CD4-positive, alpha-beta T cell treated with Interleukin-6 at 100 ng/mL for 8 hours (primary cell): ENCODE results near the gene ZFYVE21.

Experiments used
- DNase-seq: peaks from one replicate; pipeline ENCODE4 v3.0.0-alpha.2; 2020; ENCODE audit warnings: mixed read lengths, low spot score

Gene ZFYVE21

DNA sequence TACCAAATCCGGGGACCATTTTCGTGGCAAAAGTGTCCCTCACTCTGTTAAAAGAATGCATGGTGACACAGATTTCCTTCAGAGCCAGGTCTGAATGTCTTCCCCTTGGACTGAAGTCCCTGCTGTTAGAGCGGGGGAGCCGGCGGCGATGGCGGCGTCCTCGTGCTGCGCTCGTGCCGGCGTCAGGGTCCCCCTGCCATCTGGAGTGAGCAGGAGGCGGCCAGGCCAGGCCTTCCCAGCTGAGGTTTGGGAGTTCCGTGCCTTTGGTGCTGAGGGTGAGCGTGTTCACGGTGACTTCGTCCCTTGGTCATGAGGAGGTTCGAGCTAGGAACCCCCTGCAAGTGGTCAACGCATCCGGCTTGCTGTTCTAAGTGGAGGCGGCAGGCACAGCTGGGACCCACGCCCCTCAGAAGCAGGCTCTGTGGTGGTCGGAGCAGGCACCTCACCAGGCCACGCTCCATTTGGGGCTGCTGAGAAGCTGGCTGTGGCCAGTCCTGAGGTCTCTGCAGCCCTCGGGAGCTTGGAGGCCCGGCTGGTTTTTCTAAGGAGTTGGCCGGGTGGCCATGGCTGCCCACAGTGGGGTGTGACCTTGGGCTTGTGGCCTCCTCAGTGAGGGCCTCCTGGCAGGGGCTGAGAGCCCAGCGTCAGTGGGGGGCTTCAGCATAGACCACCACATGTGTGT, 9.5 kb downstream of the ZFYVE21 start:
- no peak for DNase-seq

DNA sequence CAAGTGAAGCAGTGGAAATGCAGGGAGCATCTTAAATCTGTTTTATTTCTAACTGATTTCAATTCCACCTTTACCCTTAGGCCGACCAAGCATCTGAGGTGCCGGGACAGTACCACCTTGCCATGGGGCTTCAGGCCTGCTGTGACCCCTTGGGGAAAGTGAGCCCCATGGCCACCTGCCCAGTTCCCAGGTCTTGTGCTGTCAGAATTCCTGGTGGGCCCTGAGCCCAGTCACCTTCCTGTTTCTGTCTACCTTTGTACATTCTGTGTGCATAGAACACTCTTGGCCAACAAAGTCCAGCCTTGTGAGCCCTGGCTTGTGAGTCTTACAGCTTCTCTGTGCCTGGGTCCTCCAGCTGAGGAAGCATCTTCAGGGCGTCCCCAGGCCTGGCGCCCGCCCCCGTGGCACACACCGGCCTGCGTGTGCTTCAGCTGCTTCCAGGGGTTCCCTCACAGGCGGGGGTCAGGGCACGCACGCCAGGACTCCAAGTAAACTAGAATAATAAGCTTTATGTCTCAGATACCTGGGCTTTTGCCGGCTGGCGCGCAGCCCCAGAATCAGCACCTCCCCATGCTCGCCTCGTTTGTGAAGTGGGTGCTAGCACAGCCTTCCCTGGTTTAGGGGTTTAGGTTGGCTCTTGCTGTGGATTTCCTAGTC, 10.3 kb downstream of the ZFYVE21 start:
- no peak for DNase-seq

DNA sequence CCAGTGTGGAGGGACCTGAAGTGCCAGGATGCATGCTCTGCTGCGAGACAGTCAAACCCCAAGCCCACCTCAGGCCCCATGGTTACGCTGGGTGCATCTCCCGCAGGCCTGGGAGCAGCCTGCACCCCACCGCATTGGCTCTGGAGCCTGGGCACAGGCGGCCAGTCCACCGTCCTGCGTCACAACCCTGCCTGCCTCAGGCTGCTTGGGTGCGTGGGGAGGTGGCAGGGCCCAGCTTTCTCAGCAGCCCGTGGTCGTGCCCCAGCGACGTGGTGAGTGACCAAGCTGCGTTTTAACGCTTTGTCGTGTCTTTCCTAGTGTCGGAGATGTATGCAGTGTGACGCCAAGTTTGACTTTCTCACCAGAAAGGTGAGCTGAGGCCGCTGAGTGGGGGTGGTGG, 10.9 kb downstream of the ZFYVE21 start:
- DNase-seq = no peak

DNA sequence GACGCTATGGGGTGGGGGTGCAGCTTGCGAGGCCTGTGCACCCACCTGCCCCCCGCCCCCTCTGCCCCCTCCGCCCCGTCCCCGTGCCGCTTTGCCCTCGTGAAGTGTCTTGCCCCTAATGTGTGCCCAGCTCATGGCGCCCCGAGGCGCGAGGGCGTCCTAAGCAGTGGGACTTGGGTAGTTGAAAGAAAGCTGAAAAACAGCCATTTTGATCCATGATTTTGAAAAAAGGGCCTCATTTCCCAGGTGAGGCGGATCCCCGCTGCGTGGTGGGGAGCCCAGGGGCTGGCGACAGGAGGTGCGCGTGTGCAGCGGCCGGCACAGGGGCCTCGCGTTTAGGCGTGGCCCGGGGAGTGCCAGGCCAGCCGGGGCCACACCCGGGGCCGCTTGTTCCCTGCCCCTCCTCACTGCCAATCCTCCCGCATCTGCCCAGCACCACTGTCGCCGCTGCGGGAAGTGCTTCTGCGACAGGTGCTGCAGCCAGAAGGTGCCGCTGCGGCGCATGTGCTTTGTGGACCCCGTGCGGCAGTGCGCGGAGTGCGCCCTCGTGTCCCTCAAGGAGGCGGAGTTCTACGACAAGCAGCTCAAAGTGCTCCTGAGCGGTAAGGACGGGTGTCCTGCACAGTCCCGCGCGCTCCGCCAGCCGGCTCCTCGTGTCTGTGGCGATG, 11.8 kb downstream of the ZFYVE21 start:
- no peak for DNase-seq

DNA sequence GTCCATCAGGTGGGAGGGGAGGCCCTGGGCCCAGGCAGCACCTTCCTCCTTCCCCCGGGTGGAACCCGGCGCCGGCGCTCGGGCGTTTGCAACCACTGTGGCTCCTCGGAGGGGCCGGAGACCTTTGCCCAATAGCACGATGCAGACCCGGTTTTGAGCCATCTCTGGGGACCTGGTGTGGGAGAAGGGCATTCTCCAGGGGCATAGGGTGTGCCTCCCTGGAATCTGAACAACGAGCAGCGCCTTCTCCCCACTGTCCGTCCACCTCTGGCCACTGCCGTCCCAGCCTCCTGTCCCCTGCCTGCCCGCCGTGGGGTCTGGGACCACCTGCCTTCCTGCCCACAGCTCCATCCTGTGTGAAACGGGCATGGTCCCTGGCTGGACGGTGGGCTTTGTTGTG, 12.5 kb downstream of the ZFYVE21 start:
- DNase-seq = no peak

DNA sequence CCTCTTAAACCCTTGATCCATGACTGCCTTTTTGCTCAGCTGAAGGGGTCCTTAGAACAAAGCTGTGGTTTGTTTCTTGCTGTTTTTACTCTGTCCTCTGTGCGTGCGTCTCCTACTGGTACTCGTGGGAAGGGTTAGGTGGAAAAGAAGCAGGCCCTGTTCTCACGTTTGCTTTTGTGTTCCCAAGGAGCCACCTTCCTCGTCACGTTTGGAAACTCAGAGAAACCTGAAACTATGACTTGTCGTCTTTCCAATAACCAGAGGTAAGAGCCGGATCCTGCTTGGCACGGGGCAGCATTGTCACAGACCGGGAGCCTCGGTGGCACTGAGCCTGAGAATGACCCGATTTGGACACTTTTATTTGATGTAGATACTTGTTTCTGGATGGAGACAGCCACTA, 13.1 kb downstream of the ZFYVE21 start:
- DNase-seq = no peak

DNA sequence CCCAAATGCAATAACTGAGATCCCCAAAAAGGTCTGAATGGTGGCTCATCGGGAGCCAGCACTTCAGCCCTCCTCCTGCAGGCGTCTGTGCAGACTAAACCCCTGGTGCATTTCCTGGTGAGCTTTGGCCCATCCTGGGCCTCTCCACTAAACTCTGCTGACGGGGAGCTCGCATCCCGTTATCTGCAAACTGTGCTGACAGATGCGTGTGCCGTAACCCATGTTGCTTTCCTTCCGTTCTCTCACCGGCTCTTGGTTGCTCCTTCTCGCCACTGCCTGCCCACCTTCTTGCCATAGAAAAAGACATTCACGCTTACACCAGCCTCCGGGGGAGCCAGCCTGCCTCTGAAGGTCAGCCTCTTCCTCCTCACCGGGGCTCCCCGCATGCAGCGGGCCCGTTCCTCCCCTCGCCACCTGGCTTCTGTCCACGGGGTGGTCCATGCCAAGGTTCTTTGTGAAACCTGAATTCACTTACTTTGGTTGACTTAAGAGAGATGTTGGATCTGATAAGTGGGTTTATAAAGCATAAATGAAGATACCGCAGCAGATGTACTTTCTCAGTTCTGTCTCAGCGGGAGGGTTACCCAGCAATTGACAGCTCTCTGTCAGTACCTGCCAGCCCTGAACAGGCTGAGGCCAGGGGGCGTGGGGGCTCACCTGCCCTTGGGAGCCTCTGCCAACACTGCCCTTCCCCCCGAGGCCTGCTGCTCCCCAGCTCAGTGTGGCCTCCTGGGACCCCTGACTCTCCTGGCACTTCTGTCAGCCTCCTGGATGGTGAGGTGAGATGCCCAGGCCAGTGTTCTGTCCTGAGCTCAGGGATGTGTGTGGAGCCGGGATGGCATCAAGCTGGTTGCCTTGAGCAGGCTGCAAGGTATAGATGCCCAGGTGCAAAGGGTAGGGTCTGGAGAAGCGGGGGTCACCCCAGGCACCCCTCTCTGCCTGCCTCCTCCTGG, 14.2 kb downstream of the ZFYVE21 start:
- DNase-seq = no peak

DNA sequence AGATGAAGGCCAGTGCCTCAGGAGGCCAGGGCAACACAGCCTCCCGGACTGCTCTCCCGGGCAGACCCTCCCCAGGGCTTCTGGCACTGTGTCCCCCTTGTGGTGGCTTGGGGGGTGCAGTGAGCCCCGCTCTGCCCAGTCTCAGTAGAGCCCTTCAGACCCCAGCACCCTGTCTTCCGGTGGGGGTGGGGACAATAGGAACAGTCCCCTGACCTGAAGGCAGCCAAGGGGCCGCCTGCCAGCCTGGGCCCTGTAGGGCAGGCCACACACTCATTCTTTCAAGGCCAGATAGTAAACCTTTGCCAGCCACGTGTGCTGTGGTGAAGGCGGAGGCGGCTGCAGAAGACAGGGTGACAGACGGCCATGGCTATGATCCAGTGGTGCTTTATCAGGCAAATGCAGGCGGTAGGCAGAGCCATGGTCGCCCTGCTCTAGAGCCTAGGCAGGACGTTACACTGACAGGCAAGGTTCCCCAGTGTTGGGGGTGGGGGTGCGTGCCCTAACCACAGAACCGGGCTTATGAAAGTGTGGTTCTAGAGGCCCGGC, 15.0 kb downstream of the ZFYVE21 start:
- no peak for DNase-seq

DNA sequence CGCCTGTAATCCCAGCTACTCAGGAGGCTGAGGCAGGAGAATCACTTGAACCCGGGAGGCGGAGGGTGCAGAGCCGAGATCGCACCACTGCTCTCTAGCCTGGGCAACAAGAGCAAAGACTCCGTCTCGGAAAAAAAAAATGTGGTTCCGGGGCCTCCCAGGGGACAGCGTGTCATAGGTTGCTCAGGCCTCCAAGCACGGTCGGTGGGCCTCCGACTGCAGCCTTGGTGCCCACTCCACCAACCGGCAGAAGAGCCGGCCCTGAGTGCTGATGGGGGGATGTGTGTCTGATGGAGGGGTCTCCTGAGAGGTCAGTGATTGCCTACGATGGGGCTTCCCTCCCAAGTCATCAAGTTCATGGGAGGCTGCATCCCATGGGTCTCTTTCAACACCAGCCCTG, 15.9 kb downstream of the ZFYVE21 start:
- no peak for DNase-seq

DNA sequence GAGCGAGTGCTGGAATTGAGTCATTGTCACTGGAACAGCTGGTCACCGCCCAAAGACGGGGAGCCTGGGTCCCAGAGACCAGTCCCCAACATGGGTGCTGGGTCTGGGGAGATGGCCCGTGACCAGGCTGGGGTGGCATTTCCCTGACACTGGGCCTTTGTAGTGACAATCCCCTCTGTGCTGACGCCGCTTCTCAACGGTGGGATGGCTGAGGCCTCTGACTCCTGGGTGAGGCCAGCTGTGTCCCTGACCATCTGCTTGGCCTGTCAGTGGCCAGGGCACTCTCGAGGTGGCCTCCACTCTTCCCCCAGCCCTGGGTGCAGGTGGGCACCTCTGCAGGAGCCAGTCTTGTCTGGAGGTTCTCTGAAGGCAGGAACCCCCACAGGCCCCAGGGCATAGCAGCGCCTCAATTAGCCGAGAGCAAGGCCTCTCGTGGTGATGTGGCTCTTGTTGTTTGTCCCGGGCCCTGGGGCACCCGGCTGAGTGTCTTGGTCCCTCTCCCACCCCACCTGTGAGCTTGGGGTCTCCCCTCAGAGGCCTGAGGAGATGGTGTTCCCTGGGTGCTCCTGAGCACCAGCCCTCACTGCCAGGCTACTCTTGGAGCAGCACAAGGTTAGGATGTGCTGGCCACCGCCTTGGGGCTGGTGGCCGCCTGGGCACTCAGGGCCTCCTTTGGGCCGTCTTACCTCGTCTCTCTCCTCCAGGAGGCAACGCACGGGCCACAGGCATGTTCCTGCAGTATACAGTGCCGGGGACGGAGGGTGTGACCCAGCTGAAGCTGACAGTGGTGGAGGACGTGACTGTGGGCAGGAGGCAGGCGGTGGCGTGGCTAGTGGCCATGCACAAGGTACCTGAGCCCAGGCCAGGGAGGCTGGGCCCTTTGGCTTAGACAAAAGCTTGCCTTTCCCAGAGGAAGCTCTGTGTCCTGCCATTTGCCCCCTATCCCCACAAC, 16.6 kb downstream of the ZFYVE21 start:
- DNase-seq = no peak

DNA sequence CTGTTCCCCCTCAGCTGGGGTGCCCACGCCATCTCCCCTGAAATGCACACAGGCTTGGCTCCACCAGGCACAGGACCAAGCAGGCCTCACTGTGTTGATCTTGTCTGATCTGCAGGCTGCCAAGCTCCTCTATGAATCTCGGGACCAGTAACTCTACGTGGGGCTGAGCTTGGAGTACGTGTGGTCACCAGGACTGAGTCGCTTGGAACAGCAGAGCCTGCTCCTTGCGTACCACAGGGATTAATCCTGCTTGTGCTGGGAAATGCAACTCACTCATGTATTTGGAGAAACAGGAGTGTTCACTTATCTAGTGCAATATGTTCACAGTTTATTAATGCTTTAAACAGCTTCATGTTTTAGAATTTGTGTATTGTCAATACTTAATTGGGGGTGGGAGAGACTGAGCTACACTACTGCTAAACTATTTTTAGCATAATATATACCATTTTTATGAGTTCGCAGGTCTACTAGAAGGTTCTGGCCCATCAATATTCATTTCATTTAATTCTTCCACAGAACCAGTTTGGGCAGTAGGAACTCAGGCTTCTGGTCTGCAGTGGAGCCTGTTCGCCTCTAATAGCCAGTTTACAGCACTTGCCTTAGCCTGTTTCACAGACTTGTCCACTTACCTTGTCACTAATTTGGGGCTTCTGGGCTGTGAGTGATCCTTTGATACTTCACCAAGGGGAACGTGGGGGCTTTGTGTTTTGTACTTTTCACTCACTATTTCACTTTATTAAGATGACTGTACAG, 17.4 kb downstream of the ZFYVE21 start:
- no peak for DNase-seq

DNA sequence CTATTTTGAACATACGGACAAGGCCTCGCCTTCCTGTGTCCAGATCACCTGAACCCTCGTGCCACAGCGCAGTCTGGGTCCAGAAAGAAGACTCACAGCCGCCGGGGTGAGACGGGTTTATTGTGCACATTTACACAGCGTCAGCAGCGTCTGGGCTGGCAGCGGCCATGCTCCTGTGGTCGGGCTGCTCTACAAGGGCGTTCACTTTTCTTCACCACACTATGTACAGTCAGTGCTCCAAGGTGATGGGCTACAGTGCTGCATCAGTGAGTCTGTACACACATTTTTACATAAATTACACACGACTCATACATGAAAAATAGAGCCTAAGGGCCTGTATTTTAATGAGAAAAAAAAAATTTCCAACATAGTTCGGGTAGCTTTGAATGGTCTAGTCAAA, 18.0 kb downstream of the ZFYVE21 start:
- no peak for DNase-seq

DNA sequence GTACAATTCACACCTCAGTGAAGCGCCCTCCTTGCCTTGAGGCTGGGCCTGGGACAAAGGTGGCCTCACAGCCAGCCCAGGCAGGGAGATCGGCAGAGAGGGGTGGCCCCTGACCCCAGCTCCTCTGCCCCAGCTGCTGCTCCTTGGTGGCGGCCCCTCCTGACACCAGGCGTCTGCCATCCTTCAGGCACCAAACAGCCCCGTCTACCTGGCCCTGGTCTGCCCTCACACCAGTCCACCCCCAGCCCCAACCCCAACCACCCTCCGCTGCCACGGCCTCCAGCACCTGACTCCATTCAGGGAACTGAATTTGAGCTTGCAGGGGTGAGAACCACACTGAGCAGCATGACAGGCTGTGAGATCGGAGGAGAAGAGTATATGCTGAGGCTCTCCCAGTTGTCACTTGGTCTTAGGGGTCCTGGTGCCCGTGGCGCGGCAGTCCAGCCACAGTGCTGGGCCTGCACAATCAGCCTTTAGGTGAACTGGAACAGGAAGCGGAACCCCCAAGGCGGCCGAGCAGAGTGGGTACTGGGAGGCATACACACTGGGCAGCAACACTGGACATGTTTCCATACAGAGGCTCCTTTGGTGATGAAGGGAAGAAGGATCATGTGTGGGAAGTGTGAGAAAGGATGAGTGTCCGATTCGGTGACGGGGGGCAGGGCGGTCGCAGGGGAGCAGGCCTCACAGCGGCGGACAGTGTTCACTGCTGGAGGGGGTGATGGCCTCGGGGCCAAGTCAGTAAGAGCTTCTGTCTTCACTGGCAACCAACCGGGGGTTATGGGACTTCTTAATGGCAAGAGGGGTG, 18.7 kb downstream of the ZFYVE21 start:
- DNase-seq = no peak

DNA sequence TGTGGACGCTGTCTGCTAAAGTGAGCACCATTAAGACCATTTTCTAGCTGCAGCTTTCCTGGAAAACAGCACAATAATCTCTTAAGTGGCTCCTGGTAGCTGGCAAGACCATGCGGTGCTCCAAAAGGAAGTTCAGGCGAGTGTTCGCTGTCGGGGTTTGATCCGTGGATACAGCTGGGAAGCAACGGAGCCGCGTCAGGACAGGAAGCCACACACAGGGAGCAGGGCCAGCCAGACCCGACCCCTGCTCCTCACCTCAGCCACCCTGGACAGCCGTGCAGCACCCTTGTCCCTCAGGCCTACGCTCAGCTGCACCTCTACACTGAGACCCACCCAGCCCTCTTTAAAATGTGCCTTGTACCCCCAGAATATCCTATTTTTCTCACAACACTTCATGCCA, 19.4 kb downstream of the ZFYVE21 start:
- DNase-seq = no peak

DNA sequence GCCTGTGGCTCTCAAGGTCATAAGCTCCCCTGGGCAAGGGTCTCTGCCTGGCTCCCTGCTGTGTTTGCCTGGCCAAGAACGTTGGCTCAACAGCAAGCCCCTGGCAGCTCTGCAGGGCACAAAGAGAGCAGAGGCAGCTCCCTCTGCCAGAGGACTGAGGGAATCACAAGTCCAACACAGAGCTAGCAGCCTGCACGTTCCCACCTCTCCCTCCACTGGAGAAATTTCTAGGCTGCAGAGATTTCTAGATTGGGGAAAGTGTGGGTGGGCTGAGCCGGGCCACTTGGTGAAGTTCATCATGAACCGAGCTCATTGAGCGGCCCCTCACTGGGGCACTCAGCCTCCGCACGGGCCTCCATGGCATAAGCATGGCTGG, 19.8 kb downstream of the ZFYVE21 start:
- DNase-seq = no peak

DNA sequence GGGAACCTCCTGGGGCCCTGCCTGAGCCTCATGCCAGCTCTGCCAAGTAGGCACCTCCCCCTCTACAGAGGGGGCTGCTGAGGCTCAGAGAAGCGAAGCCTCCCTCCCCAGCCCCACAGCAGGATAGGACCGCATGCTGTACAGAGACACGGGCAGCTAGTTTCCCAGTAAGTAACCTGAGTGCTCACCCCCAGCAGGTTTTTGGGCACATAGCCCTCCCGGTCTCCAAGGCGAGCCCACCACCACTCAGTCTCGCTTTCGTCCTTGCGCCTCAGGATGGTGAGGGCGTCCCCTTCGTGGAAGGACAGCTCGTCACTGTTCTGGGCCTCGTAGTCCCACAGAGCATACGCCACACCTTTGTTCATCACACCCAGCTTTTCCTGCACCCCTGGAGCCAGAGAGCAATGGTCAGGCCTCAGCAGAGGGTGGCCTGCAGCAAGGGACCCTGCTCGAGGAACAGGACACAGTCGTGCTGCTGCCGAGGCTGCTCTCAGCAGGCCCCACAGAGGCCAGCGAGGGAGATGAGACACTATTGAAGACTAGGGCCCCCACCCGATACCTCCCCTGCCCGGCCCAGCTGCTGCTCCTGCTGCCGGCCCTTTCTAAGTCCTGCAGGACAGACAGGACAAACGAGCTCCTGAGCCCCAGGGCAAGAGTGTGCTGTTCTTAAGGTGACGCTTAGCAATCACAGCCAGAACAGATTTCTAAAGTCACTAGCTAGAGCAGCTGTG, 20.4 kb downstream of the ZFYVE21 start:
- no peak for DNase-seq

DNA sequence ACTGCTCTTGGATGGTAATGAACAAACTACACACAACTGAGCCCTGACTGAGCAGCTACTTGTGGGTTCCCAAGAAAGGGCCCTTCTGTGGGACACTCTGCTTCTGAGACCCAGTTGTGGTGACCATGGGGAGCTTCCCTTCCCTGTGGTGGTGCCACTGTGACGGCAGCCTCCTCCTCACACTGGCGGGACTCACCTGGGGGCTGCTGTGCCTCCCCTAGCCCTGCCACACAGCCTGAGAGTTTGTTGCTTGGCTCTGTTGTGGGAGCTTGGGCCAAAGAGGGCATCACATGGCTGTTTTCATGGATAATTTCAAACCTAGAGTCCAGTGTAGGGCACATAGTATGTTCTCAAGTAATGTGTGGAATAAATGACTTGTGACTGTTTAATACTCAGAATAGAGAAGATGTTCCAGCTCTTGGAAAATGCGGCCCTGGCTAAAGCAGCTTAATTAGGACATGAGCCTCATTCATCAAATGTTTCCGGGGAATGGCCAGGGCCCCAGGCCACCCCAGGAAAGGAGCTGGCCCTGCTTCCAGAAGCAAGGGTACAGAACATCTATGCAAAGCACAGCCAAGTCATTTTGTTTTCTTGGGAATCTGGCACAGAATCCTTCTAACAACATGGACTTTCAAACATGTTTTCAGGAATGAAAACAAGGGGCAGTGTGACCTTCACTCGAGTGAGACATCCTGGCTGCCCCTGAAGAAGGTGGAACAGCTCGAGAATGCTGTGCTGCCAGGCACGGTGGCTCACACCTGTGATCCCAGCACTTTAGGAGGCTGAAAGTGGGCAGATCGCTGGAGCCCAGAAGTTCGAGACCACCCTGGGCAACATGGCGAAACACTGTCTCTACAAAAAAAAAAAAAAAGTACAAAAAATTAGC, 21.2 kb downstream of the ZFYVE21 start:
- no peak for DNase-seq
